Measurements from ENCODE around the gene TPCN2.

Gene TPCN2

GRCh38 chr11:69039501-69039900 is 9.2 kb upstream of the TPCN2 start:
- no peak for DNase-seq

DNA sequence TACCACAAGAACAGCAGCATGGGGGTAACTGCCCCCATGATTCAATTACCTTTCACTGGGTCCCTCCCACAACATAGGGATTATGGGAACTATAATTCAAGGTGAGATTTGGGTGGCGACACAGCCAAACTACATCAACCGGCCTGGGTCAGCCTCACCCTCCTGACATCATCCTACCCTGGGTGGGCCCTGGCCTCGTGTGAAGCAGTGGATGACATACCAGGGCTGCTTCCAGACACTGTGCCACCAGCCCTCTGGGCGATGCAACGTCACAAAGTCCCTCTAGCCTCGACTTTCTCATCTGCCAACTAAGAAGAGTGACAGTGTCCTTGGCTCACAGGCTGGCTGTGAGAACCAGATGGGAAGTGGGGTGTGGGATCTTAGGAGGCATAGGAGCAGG is 8.7 kb upstream of the TPCN2 start:
- no peak for DNase-seq

- DNase-seq = no peak
These were observed 8.0 kb upstream of the TPCN2 start for GRCh38 chr11:69040581-69041260.

GRCh38 chr11:69041516-69041915 is 7.2 kb upstream of the TPCN2 start:
- no peak for DNase-seq

GRCh38 chr11:69044111-69045013 is 4.4 kb upstream of the TPCN2 start:
- DNase-seq = peak in 1 of 2 experiments; percentile 56

DNA sequence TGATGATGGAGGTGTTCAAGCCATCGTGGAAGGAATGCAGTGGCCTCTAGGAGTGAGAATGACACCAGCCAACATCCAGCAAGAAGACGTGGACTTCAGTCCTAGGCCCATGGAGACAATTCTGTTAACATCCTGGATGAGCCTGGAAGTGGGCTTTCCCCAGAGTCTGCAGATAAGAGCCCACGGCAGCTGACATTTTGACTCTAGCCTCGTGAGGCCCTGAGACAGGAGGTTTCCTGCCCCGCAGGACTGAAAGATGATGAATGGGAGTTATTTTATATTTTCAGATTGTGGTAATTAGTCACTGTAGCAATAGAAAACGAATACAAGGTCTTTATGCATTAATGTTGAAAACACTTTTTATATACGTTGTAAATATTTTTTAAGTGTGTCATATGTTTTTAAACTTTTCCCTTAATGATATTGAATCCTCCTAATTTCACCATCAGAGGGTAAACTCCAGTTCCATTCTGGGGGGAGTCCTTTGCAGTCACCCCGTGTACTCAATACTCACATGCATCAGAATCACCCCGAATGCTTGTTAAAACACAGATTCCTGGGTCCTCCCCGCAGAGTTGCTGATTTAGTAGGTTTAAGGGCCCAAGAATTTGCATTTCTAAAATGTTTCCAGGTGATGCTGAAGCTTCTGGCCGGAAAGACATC is 570 bp upstream of the TPCN2 start:
- no peak for DNase-seq

- DNase-seq = no peak
These were observed 747 bp downstream of the TPCN2 start for GRCh38 chr11:69049490-69049867.

GRCh38 chr11:69050592-69051380 is 2.1 kb downstream of the TPCN2 start:
- DNase-seq = no peak

- DNase-seq = no peak
These were observed 2.9 kb downstream of the TPCN2 start for GRCh38 chr11:69051381-69052342.

DNA sequence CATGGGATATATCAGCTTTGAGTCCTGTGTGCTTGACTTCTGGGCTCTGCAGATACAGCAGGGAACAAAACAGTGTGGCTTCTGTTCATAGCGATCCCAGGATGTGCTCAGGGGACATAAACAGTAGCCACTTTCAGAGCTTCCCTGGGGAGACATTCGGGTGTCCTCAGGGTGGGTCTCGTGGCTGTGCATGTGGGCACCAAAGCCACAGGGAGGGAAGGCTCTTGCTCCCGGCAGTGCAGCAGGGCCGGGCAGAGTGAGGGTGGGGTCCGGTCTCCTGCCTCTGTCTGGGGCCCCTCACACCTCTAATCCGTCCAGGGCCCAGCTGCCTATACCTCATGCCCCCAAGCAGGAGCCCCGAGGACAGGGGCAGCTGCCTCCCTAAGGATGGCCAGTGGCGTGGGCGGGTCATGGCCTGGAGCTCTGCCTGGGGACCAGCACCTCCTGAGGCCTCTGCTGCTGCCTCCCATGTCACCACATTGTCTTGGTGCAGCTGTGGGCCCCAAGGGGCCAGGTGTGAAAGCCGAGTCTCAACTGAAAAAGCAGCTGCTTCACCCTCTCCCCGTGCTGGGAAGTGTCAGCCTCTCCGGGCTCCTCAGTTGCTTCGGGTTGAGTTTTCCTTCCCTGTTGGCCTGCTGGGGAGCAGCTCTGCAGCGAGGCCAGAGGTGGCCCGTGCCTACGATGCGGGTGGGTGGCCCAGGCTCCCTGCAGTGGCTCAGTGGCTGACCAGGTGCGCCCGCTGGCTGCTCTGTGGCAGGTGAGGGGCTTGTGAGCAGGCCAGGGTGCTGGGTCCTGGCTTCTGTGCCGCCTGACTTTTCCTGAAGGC is 3.8 kb downstream of the TPCN2 start:
- no peak for DNase-seq

- no peak for DNase-seq
These were observed 4.4 kb downstream of the TPCN2 start for GRCh38 chr11:69053169-69053477.

DNA sequence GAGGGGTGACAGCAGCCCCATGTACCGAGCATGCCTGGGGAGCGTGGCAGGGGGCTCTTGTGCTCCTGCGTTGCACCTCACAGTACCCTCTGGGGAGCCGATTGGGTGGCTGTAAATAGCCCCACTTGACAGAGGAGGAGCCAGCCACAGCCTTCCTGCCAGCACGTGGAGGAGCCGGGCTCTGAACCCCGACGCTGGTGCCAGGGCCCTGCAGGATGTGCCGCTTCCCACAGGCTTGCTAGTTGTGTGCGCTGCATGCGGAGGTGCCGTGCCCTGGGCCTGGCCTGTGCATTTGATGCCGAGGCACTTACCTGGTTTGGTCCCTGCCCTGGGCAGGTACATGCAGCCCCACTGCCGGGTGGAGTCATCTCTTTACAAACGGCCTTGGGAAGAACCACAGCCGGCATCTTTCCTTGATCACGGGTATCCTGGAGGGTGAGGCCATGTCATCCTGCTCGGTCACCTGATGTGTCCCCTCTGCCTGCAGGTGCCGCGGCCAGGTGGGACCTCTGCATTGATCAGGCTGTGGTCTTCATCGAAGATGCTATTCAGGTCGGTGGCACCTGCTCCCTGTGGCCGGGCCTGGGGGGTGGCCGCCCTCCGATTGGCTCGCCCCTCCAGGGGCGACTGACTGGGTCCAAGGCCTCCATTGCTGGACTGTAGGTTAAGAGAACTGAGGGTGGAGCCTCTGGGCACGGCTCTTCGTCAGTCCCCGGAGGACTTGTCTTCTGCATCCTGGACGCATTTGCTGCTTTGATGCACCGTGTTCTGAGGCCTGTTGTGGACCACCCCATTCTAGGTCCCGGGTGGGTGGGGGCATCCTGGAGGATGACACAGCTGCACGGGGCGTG is 5.0 kb downstream of the TPCN2 start:
- no peak for DNase-seq

DNA sequence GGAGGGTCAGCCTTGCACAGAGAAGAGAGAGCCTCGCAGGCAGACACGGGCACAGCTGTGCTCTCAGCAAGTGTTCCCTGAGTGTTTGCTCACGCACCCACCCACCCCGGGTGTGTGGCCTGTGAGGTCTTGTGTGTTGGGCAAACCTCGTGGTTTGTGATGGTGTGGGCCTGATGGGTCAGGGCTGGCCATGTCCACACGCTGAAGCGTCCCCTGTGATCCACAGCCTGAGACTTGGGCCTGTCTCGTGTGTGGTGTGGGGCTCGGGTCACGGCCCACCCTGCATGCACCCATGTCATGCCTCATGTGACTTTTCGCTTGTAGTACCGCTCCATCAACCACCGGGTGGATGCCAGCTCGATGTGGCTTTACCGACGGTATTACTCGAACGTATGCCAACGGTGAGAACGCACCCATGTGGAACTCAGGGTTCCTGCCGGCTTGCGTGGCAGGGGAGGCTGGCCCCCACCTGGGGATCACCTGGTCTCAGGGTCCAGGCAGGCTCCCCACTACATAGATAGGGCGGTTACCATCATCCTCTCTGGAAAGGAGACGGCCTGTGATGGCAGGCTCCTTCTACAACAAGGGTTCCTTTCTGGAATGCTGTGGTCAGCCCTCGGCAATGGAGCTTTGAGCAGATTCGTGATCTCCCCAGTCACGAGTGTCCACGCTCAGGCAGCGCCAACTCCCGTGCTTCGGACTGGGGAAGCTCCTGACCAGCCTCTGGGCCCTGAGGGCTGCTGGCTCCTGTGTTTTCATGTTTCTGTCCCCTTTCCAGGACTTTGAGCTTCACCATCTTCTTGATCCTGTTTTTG is 5.9 kb downstream of the TPCN2 start:
- DNase-seq = no peak

DNA sequence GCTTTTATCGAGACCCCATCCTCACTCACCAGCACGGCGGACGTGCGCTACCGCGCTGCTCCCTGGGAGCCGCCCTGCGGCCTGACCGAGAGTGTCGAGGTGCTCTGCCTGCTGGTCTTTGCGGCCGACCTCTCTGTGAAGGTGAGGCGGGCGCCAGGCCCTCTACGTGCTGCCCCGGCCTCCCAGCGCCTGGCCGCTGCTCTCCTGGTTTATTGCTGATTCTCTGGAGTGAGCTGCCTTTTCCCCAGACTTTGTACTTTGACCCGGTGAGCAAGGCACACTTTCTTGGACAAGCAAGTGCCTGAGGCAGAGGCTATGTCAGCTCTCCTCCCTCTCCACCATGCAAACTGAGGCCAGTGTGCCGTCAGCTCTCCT is 6.5 kb downstream of the TPCN2 start:
- DNase-seq = no peak

DNA sequence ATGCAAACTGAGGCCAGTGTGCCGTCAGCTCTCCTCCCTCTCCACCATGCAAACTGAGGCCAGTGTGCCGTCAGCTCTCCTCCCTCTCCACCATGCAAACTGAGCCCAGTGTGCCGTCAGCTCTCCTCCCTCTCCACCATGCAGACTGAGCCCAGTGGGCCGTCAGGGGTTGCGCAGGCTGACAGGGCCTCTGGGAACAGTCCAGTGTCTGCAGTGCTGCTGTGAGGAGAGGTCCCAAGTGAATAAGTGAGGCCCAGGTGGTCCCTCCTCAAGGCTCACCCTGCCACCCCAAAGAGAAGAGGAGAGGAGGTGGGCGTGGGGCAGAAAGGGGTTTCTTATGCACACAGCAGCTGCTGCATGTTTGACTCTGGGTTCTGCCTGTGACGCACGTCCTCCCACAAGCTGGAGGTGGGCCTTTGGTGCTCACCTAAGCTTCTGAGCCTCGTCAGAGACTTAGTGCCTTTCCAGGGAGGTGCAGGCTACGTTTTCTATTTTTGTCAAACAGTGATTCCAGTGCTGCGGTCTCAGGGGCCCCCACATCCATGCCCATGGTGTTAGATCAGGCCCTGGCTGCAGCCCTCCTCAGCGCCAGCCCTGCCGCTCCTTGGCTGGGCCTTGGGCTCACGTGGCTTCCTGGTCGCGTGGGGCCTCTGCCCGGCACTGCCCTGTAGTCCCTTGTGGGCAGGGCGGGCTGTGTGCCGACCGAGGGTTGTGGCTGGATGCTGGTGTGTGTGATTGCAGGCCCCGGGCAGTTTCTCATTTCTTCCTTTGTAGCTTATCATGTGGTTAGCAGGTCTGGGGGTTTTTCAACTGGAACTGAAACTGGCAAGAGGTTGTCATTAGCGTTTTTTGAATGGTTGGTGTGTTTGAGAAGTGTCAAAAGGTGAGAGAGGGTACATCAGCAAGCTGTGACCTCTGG is 7.1 kb downstream of the TPCN2 start:
- no peak for DNase-seq

- no peak for DNase-seq
These were observed 8.5 kb downstream of the TPCN2 start for GRCh38 chr11:69057236-69057635.

DNA sequence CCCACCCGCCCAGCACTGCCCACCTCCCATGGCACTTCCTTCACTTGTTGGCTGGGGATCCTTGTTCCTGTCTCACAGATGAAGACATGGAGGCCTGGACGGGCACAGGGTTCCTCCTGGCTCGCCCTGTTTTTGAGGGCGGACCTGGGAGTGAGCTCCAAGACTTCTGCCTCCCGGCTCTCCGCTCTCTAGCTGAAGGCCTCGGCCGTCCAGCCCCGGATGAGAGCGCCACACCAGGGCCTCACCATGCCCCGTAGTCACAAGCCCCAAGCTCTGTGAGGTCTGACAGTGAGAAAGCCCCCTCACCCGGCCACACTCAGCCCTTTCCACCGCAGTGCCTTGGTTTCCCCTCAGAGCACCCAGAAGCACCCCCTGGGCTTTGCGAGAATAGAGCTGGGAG is 9.1 kb downstream of the TPCN2 start:
- no peak for DNase-seq

Data from SW 1271 (cell line).